ENCODE results near the gene USH2A. TPM values are rescaled to one million over a fixed set of nuclear protein-coding genes. Genes with fewer than 3 reads are reported as not detected.

The USH2A gene
- total and polyA plus RNA-seq, 9 donors = 0.06 to 0.40 (median 0.09) TPM

- Histone ChIP-seq H3K36me3 (ENCODE audit: control insufficient read depth, insufficient read depth, low read length) (no peaks in the 10 kb centered on the region), H3K4me1 (ENCODE audit: control insufficient read depth, insufficient read depth, low read length) (no peaks in the 10 kb centered on the region), H3K27ac (ENCODE audit: low read length) (no peak overlapping the region), H3K9me3 (replicated peaks; ENCODE audit: control insufficient read depth, low read depth, low read length) (no peaks in the 10 kb centered on the region), H3K4me3 (ENCODE audit: low read length) (no peak overlapping the region), H3K27me3 (ENCODE audit: control insufficient read depth, insufficient read depth, low read length) (no peaks in the 10 kb centered on the region)
- DNase-seq = no peak
- 32% methylated on average over 6 of the region's 6 CpGs for WGBS (ENCODE audit: insufficient coverage)
Observed at GRCh38 chr1:215794156-215794555, 629.1 kb downstream of the USH2A start.

DNA sequence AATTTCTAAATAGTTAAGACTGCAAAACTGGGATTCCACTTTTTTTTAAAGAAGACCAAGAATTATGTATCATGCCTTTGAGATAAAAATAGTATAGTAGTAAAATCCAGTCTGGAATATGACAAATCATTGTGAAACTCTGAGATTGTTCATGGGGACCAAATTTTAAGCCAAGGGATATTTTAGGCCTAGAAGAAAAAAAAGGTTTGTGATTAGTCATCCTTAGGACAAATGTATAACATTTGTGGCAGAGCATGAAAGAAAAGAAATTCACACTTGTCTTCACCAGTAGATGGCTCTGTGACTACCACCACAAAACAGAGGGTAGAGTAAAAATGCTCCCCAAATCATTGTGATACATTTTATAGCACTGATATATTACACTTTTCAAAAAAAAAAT lies 630.1 kb downstream of the USH2A start:
- Histone ChIP-seq H3K4me1 (ENCODE audit: control insufficient read depth, insufficient read depth, low read length) (no peaks in the 10 kb centered on the region), H3K27ac (ENCODE audit: low read length) (no peak overlapping the region), H3K27me3 (ENCODE audit: control insufficient read depth, insufficient read depth, low read length) (no peaks in the 10 kb centered on the region), H3K9me3 (replicated peaks; ENCODE audit: control insufficient read depth, low read depth, low read length) (no peaks in the 10 kb centered on the region), H3K4me3 (ENCODE audit: low read length) (no peak overlapping the region), H3K36me3 (ENCODE audit: control insufficient read depth, insufficient read depth, low read length) (no peaks in the 10 kb centered on the region)
- peak; percentile 16 for DNase-seq

- H3K9me3 ChIP-seq (replicated peaks; ENCODE audit: control insufficient read depth, low read depth, low read length) = no peaks in the 10 kb centered on the region
- no peaks in the 10 kb centered on the region for H3K36me3 ChIP-seq (ENCODE audit: control insufficient read depth, insufficient read depth, low read length)
- no peaks in the 10 kb centered on the region for H3K4me1 ChIP-seq (ENCODE audit: control insufficient read depth, insufficient read depth, low read length)
- no peak overlapping the region for H3K27ac ChIP-seq (ENCODE audit: low read length)
- DNase-seq = no peak
- no peaks in the 10 kb centered on the region for H3K27me3 ChIP-seq (ENCODE audit: control insufficient read depth, insufficient read depth, low read length)
- H3K4me3 ChIP-seq (ENCODE audit: low read length) = no peak overlapping the region
- WGBS (ENCODE audit: insufficient coverage) = no CpG with 5 or more reads among the region's 8 CpGs
Observed at GRCh38 chr1:215792446-215792845, 630.8 kb downstream of the USH2A start.

GRCh38 chr1:215789981-215790380 lies 633.3 kb downstream of the USH2A start:
- Histone ChIP-seq H3K4me3 (ENCODE audit: low read length) (no peak overlapping the region), H3K9me3 (replicated peaks; ENCODE audit: control insufficient read depth, low read depth, low read length) (no peaks in the 10 kb centered on the region), H3K36me3 (ENCODE audit: control insufficient read depth, insufficient read depth, low read length) (no peaks in the 10 kb centered on the region), H3K27ac (ENCODE audit: low read length) (no peak overlapping the region), H3K4me1 (ENCODE audit: control insufficient read depth, insufficient read depth, low read length) (no peaks in the 10 kb centered on the region), H3K27me3 (ENCODE audit: control insufficient read depth, insufficient read depth, low read length) (no peaks in the 10 kb centered on the region)
- DNase-seq = no peak
- 40% methylated on average over 1 of the region's 3 CpGs for WGBS (ENCODE audit: insufficient coverage)

- H3K27ac ChIP-seq (ENCODE audit: low read length) = no peak overlapping the region
- H3K36me3 ChIP-seq (ENCODE audit: control insufficient read depth, insufficient read depth, low read length) = no peaks in the 10 kb centered on the region
- H3K27me3 ChIP-seq (ENCODE audit: control insufficient read depth, insufficient read depth, low read length) = no peaks in the 10 kb centered on the region
- no peak overlapping the region for H3K4me3 ChIP-seq (ENCODE audit: low read length)
- no peaks in the 10 kb centered on the region for H3K9me3 ChIP-seq (replicated peaks; ENCODE audit: control insufficient read depth, low read depth, low read length)
- no peak for DNase-seq
- H3K4me1 ChIP-seq (ENCODE audit: control insufficient read depth, insufficient read depth, low read length) = no peaks in the 10 kb centered on the region
Observed at GRCh38 chr1:215786997-215787396, 636.3 kb downstream of the USH2A start.

GRCh38 chr1:215780641-215781040 lies 642.6 kb downstream of the USH2A start:
- DNase-seq = no peak

GRCh38 chr1:215780139-215780538 lies 643.1 kb downstream of the USH2A start:
- Histone ChIP-seq H3K27me3 (ENCODE audit: control insufficient read depth, insufficient read depth, low read length) (no peaks in the 10 kb centered on the region), H3K9me3 (replicated peaks; ENCODE audit: control insufficient read depth, low read depth, low read length) (no peaks in the 10 kb centered on the region), H3K4me3 (ENCODE audit: low read length) (no peak overlapping the region), H3K27ac (ENCODE audit: low read length) (no peak overlapping the region), H3K36me3 (ENCODE audit: control insufficient read depth, insufficient read depth, low read length) (no peaks in the 10 kb centered on the region), H3K4me1 (ENCODE audit: control insufficient read depth, insufficient read depth, low read length) (no peaks in the 10 kb centered on the region)
- no CpG with 5 or more reads among the region's 2 CpGs for WGBS (ENCODE audit: insufficient coverage)
- no peak for DNase-seq

More at GRCh38 chr1:215780641-215781040, 642.6 kb downstream of the USH2A start:
- Histone ChIP-seq H3K9me3 (replicated peaks; ENCODE audit: control insufficient read depth, low read depth, low read length) (no peaks in the 10 kb centered on the region), H3K4me3 (ENCODE audit: low read length) (no peak overlapping the region), H3K27ac (ENCODE audit: low read length) (no peak overlapping the region), H3K4me1 (ENCODE audit: control insufficient read depth, insufficient read depth, low read length) (no peaks in the 10 kb centered on the region), H3K27me3 (ENCODE audit: control insufficient read depth, insufficient read depth, low read length) (no peaks in the 10 kb centered on the region), H3K36me3 (ENCODE audit: control insufficient read depth, insufficient read depth, low read length) (no peaks in the 10 kb centered on the region)

DNA sequence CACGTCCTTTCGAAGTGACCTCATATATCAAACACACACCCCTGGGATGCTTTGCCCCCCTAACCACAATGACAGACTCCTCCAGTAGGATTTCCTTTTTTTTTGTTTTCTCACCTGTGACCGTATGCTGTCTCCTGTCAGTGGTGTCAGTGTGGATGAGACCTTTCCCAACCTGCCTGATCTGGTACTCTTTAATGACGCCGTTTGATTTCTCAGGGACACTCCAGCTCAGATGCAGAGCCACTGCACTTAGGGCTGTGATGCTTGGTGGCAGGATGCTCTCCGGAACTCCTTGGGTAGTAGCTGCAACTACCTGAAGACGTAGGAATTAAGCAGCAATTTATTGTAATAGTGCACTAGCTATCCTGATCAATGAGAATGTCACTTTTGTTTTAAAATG lies 643.5 kb downstream of the USH2A start:
- H3K9me3 ChIP-seq (replicated peaks; ENCODE audit: control insufficient read depth, low read depth, low read length) = no peaks in the 10 kb centered on the region
- no peak overlapping the region for H3K4me3 ChIP-seq (ENCODE audit: low read length)
- H3K27me3 ChIP-seq (ENCODE audit: control insufficient read depth, insufficient read depth, low read length) = no peaks in the 10 kb centered on the region
- H3K4me1 ChIP-seq (ENCODE audit: control insufficient read depth, insufficient read depth, low read length) = no peaks in the 10 kb centered on the region
- WGBS (ENCODE audit: insufficient coverage) = 77% methylated on average over 5 of the region's 7 CpGs
- no peaks in the 10 kb centered on the region for H3K36me3 ChIP-seq (ENCODE audit: control insufficient read depth, insufficient read depth, low read length)
- no peak for DNase-seq
- no peak overlapping the region for H3K27ac ChIP-seq (ENCODE audit: low read length)

GRCh38 chr1:215777370-215777925 lies 645.8 kb downstream of the USH2A start:
- Histone ChIP-seq H3K4me3 (ENCODE audit: low read length) (no peak overlapping the region), H3K27me3 (ENCODE audit: control insufficient read depth, insufficient read depth, low read length) (no peaks in the 10 kb centered on the region), H3K27ac (ENCODE audit: low read length) (no peak overlapping the region), H3K36me3 (ENCODE audit: control insufficient read depth, insufficient read depth, low read length) (no peaks in the 10 kb centered on the region), H3K4me1 (ENCODE audit: control insufficient read depth, insufficient read depth, low read length) (no peaks in the 10 kb centered on the region), H3K9me3 (replicated peaks; ENCODE audit: control insufficient read depth, low read depth, low read length) (no peaks in the 10 kb centered on the region)
- 80% methylated on average over 1 of the region's 5 CpGs for WGBS (ENCODE audit: insufficient coverage)
- DNase-seq = no peak

DNA sequence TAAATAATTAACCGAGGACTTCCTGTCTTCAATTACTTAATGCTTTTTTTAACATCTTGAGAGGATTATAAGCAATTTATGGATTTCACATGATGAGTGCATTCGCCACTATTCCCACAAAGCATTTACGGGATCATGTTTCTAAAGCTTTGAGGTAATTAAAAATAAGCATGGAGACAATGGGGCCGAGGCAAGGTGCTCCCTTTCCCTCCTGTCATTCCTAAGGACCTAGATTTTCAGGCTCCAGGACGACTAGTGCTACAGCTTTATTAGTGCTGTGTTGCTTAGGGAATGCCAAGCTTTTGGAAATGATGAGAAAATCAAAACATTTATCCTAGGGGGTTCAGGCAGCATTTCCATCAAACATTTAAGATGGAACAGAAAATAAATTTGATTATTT lies 646.9 kb downstream of the USH2A start:
- WGBS (ENCODE audit: insufficient coverage) = no CpG with 5 or more reads among the region's 5 CpGs
- Histone ChIP-seq H3K4me1 (ENCODE audit: control insufficient read depth, insufficient read depth, low read length) (no peaks in the 10 kb centered on the region), H3K9me3 (replicated peaks; ENCODE audit: control insufficient read depth, low read depth, low read length) (no peaks in the 10 kb centered on the region), H3K36me3 (ENCODE audit: control insufficient read depth, insufficient read depth, low read length) (no peaks in the 10 kb centered on the region), H3K27me3 (ENCODE audit: control insufficient read depth, insufficient read depth, low read length) (no peaks in the 10 kb centered on the region), H3K27ac (ENCODE audit: low read length) (no peak overlapping the region), H3K4me3 (ENCODE audit: low read length) (no peak overlapping the region)
- DNase-seq = no peak

GRCh38 chr1:215772151-215772550 lies 651.1 kb downstream of the USH2A start:
- Histone ChIP-seq H3K4me1 (ENCODE audit: control insufficient read depth, insufficient read depth, low read length) (no peaks in the 10 kb centered on the region), H3K36me3 (ENCODE audit: control insufficient read depth, insufficient read depth, low read length) (no peaks in the 10 kb centered on the region), H3K4me3 (ENCODE audit: low read length) (no peak overlapping the region), H3K27me3 (ENCODE audit: control insufficient read depth, insufficient read depth, low read length) (no peaks in the 10 kb centered on the region), H3K9me3 (replicated peaks; ENCODE audit: control insufficient read depth, low read depth, low read length) (no peaks in the 10 kb centered on the region), H3K27ac (ENCODE audit: low read length) (no peak overlapping the region)
- DNase-seq = no peak
- no CpG with 5 or more reads among the region's 1 CpG for WGBS (ENCODE audit: insufficient coverage)
